HG03039 (cell line): ENCODE results near the gene CHST7.

Source experiments
- ATAC-seq: cut with Tn5 transposase; IDR thresholded peaks from one replicate; pipeline ENCODE4 v1.9.1; 2021; ENCODE audit warnings: mild to moderate bottlenecking, moderate library complexity; ENCODE audit not compliant: unreplicated experiment

CHST7 gene

GRCh38 chrX:46643636-46644035 lies 70.1 kb downstream of the CHST7 start:
- no peak for ATAC-seq

GRCh38 chrX:46645614-46646013 lies 72.0 kb downstream of the CHST7 start:
- ATAC-seq = no peak

- no peak for ATAC-seq
Measured at GRCh38 chrX:46647251-46647650, 73.7 kb downstream of the CHST7 start.
